Gastroesophageal sphincter (tissue), 3 donors: ENCODE data around the gene KNL1.

Source experiments
- EP300 ChIP-seq: sonication (generic); formaldehyde crosslinking; IDR thresholded peaks from one replicate; pipeline ENCODE4 v1.6.1; 2017; ENCODE audit warnings: antibody characterized with exemption, mild to moderate bottlenecking
- POLR2A ChIP-seq, 2 donors: fragments of 450-650 bp; IDR thresholded peaks; one replicate each; pipeline ENCODE4 v1.6.1; 2017; ENCODE audit warnings: antibody characterized with exemption in 2 of 2, mild to moderate bottlenecking in 2 of 2, moderate library complexity in 1 of 2
- TF ChIP-seq, protein P1 (sequence below), 4 experiments: fragments of 200-600 bp in 2 of 4; fragments of 450-650 bp in 2 of 4; sonication (generic) in 1 of 4; IDR thresholded peaks; one replicate each; pipeline ENCODE4 v1.5.1; 2017 to 2019; ENCODE audit warnings: antibody characterized with exemption in 4 of 4, mild to moderate bottlenecking in 2 of 4, moderate library complexity in 2 of 4

DNA sequence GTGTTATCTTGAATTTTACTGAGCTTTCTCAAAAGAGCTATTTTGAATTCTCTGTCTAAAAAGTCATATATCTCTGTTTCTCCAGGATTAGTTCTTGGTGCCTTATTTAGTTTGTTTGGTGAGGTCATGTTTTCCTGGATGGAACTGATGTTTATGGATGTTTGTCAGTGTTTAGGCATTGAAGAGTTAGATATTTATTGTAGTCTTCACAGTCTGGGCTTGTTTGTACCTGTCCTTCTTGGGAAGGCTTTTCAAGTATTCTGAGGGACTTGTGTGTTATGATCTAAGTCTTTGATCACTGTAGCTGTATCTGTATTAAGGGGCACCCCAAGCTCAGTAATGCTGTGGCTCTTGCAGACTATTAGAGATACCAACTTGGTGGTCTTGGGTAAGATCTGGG lies 90.3 kb downstream of the KNL1 start:
- TF ChIP-seq EP300, result no peak
- TF ChIP-seq POLR2A (IDR thresholded peaks at IDR 0.05), result no peak
- TF ChIP-seq, protein P1, sequence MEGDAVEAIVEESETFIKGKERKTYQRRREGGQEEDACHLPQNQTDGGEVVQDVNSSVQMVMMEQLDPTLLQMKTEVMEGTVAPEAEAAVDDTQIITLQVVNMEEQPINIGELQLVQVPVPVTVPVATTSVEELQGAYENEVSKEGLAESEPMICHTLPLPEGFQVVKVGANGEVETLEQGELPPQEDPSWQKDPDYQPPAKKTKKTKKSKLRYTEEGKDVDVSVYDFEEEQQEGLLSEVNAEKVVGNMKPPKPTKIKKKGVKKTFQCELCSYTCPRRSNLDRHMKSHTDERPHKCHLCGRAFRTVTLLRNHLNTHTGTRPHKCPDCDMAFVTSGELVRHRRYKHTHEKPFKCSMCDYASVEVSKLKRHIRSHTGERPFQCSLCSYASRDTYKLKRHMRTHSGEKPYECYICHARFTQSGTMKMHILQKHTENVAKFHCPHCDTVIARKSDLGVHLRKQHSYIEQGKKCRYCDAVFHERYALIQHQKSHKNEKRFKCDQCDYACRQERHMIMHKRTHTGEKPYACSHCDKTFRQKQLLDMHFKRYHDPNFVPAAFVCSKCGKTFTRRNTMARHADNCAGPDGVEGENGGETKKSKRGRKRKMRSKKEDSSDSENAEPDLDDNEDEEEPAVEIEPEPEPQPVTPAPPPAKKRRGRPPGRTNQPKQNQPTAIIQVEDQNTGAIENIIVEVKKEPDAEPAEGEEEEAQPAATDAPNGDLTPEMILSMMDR (IDR thresholded peaks at IDR 0.05), result no peak
